Lung (tissue), 12 donors: ENCODE results near the gene CPT1A. TPM values are rescaled to one million over a fixed set of nuclear protein-coding genes. Genes with fewer than 3 reads are reported as not detected.

Source experiments
- ATAC-seq: fragments of 200-7000 bp; cut with Tn5 transposase; one replicate; pipeline ENCODE4 v1.9.1; 2020; ENCODE audit warnings: moderate number of reproducible peaks; ENCODE audit not compliant: insufficient read depth, low FRiP score
- DNase-seq, 3 donors: peaks; one replicate each; pipeline ENCODE4 v3.0.0-alpha.2; 2013 to 2017
- H3K27ac ChIP-seq, 2 donors: one replicate each; pipeline ENCODE4 v1.5.1; 2013; ENCODE audit warnings: mild to moderate bottlenecking in 2 of 2, moderate library complexity in 2 of 2, control low read depth in 1 of 2, inconsistent platforms in 1 of 2, low read depth in 1 of 2, low read length in 1 of 2
- H3K27me3 ChIP-seq, 3 donors: one replicate each; pipeline ENCODE4 v1.5.1; 2013; ENCODE audit warnings: low read length in 2 of 3; ENCODE audit not compliant: control insufficient read depth in 3 of 3, insufficient read depth in 3 of 3
- H3K36me3 ChIP-seq, 4 donors: one replicate each; pipeline ENCODE4 v1.5.1; 2013; ENCODE audit warnings: low read length in 4 of 4, mild to moderate bottlenecking in 1 of 4, moderate library complexity in 1 of 4; ENCODE audit not compliant: control insufficient read depth in 4 of 4, insufficient read depth in 4 of 4
- H3K4me1 ChIP-seq, 5 donors: one replicate each; pipeline ENCODE4 v1.5.1; 2013; ENCODE audit warnings: low read length in 5 of 5, mild to moderate bottlenecking in 2 of 5, moderate library complexity in 1 of 5; ENCODE audit not compliant: control insufficient read depth in 5 of 5, insufficient read depth in 5 of 5
- H3K4me3 ChIP-seq: one replicate; pipeline ENCODE4 v1.5.1; 2013; ENCODE audit warnings: mild to moderate bottlenecking, control low read depth, moderate library complexity
- H3K9ac ChIP-seq, 2 donors: one replicate each; pipeline ENCODE4 v1.5.1; 2013; ENCODE audit warnings: low read length in 2 of 2, control low read depth in 1 of 2; ENCODE audit not compliant: insufficient read depth in 1 of 2
- H3K9me3 ChIP-seq, 4 donors: one replicate each; pipeline ENCODE4 v1.5.1; 2013; ENCODE audit warnings: low read length in 3 of 4, mild to moderate bottlenecking in 1 of 4, moderate library complexity in 1 of 4; ENCODE audit not compliant: control insufficient read depth in 4 of 4, insufficient read depth in 3 of 4
- WGBS, 2 donors: extraction: QIAGEN DNeasy Blood & Tissue Kit; methylation state at CpG; one replicate each; pipeline ENCODE4 v1.1.7; 2013; 5-methylcytosine and 5-hydroxymethylcytosine counted together
- polyA plus RNA-seq, 2 donors: library from polyadenylated mRNA; stranded (reverse); fragments of 200-250 nt; gene quantifications; one replicate each; pipeline ENCODE4 v1.2.1, GENCODE V29; 2013
- total RNA-seq, 2 donors: library from RNA; depleted of rRNA in 1 of 2; stranded (reverse); fragments of >200 nt in 1 of 2; gene quantifications; one replicate each; pipeline ENCODE4 v1.2.1, GENCODE V29; 2014 to 2021
- TF ChIP-seq, protein P1 (sequence below): IDR thresholded peaks from 2 replicates; pipeline ENCODE4 v1.5.1; 2012; ENCODE audit warnings: mild to moderate bottlenecking; ENCODE audit errors: control extremely low read depth, extremely low read depth
- donor health status: control.
- donor health status: control.
- donor health status: Bipolar disorder and iron deficiency.
- donor health status: healthy.
- donor health status: DM: yes; HTN: yes; CAD: no.

The CPT1A gene
- total and polyA plus RNA-seq, 4 donors = 17.0 to 51.7 (median 18.4) TPM

DNA sequence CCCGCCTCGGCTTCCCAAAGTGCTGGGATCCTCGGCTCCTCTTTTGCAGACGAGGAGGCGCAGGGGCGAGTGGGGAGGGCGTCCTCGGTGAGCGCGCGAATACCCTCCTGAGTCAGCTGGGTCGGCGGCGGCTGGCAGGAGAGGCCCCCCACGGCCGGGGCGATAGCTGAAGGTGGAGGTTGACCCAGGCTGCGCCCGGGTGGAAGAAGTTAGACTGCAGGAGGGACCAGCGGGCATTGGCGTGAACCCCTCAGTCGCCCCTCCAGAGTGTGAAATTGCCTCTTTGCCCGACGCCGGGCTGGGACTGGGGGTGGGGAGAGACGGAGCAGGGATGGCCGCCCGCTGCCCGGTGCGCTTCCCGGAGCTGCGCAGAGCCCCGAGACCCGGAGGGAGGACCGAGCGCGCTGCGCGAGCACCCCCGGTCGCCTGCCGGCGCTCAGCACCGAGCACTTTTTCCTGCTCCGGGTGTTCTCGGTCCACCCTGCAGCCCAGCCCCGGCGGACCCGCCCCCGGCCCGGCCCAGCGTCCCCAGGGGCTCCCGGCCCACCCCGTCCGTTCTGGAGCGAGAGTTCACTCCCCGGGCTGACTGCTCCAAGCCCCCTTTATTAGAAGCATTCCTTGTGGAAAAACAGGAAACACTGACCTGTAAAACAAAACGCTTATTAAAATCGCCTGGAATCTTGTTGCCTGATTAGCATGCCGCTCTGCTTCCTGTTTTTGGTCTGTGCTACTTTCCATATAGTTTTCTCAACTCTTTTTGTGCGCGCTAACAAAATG is 13.7 kb upstream of the CPT1A start:
- no peak for ATAC-seq
- TF ChIP-seq, protein P1, sequence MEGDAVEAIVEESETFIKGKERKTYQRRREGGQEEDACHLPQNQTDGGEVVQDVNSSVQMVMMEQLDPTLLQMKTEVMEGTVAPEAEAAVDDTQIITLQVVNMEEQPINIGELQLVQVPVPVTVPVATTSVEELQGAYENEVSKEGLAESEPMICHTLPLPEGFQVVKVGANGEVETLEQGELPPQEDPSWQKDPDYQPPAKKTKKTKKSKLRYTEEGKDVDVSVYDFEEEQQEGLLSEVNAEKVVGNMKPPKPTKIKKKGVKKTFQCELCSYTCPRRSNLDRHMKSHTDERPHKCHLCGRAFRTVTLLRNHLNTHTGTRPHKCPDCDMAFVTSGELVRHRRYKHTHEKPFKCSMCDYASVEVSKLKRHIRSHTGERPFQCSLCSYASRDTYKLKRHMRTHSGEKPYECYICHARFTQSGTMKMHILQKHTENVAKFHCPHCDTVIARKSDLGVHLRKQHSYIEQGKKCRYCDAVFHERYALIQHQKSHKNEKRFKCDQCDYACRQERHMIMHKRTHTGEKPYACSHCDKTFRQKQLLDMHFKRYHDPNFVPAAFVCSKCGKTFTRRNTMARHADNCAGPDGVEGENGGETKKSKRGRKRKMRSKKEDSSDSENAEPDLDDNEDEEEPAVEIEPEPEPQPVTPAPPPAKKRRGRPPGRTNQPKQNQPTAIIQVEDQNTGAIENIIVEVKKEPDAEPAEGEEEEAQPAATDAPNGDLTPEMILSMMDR = no peak
- H3K9me3 ChIP-seq = peaks cover 0 to 5% (median 0%) of the 10 kb centered on the region in 4 donors
- DNase-seq = peak; percentile 50 to 81 (median 70)
- peak overlapping the region; percentile 24 for H3K4me3 ChIP-seq
- peaks cover 0 to 6% (median 2%) of the 10 kb centered on the region in 5 donors for H3K4me1 ChIP-seq
- no peaks in the 10 kb centered on the region for H3K36me3 ChIP-seq
- H3K27me3 ChIP-seq = peaks cover 0 to 12% (median 7%) of the 10 kb centered on the region in 3 donors
- H3K9ac ChIP-seq = no peak overlapping the region
- WGBS, 2 donors = 2 to 4% methylated on average over 54 to 62 of the region's 62 CpGs
- H3K27ac ChIP-seq = peak overlapping the region; percentile 22 to 74

DNA sequence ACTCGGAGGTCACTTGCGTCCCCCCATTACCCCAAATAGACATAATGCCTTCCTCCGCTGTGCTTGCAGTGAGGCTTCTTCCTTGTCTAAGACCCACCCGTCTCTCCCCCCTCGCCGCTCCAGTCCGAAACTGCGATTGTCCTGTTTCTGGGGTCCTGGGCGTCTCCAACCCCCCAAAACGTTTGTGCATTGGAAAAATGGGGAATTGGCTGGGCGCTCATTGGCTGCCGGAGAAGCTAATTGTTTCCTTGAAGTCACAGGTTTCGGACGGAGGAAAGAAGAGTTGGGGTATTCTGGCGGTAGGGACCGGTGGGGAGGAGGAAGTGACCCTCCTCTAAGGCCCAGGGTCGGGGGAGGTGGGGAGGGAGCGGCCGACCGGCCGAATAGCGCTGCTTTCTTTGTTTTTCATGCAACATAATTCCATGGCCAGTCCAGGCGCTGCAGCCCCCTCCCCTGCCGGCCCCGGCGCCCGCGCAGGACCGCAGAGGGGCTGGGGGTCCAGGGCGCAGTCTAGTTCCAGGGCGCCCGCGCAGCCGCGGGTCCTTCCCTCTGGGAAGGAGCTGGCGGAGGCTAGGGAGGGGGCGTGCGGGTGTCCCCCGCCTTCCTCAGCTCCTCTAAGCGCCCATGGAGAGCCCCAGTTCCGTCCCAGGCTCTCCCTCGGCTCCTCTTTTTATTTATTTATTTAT is 12.7 kb upstream of the CPT1A start:
- Histone ChIP-seq H3K27me3 (peaks cover 0 to 12% (median 7%) of the 10 kb centered on the region in 3 donors), H3K9ac (no peak overlapping the region), H3K36me3 (no peaks in the 10 kb centered on the region), H3K4me3 (no peak overlapping the region), H3K27ac (no peak overlapping the region), H3K9me3 (peaks cover 0 to 5% (median 0%) of the 10 kb centered on the region in 4 donors), H3K4me1 (peaks cover 0 to 6% (median 2%) of the 10 kb centered on the region in 5 donors)
- ATAC-seq = no peak
- 18 to 23% methylated on average over 38 to 42 of the region's 42 CpGs for WGBS, 2 donors
- TF ChIP-seq, protein P1 = no peak
- DNase-seq = no peak

DNA sequence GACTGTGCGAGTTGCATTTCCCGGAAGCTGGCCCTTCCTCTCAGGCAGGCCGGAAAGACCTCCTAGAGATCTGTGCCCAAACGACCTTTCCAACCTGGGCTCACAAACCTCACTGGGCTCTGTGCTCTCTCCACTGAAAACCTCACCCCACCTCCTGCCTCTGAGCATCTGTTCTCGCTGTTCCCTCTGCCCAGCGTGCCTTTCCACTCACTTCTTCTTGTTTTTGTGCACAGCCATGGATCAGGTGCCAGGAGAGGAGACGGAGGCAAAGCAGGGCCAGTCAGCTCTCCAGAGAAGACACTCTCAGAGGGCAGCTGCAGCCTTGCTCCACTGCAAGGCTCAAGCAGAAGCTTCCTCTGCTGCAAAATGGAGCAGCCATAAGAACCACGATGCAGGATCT is 10.9 kb upstream of the CPT1A start:
- TF ChIP-seq, protein P1 = no peak
- Histone ChIP-seq H3K4me1 (peaks cover 0 to 6% (median 2%) of the 10 kb centered on the region in 5 donors), H3K27ac (no peak overlapping the region), H3K9ac (no peak overlapping the region), H3K9me3 (peaks cover 0 to 5% (median 0%) of the 10 kb centered on the region in 4 donors), H3K36me3 (no peaks in the 10 kb centered on the region), H3K27me3 (peaks cover 0 to 12% (median 7%) of the 10 kb centered on the region in 3 donors), H3K4me3 (no peak overlapping the region)
- ATAC-seq (no peak), DNase-seq (no peak)
- 68 to 74% methylated on average over 8 of the region's 8 CpGs for WGBS, 2 donors
